GM18870 (cell line): ENCODE measurements around the gene FBXW11.

ENCODE experiments used
- ATAC-seq: cut with Tn5 transposase; IDR thresholded peaks from one replicate; pipeline ENCODE4 v1.9.1; 2021; ENCODE audit warnings: moderate library complexity; ENCODE audit not compliant: unreplicated experiment

Gene FBXW11

GRCh38 chr5:171874234-171874633 is 132.2 kb downstream of the FBXW11 start:
- no peak for ATAC-seq

GRCh38 chr5:171872666-171873065 is 133.8 kb downstream of the FBXW11 start:
- ATAC-seq = no peak

- no peak for ATAC-seq
These were observed 134.7 kb downstream of the FBXW11 start for GRCh38 chr5:171871711-171872110.

GRCh38 chr5:171869956-171870355 is 136.5 kb downstream of the FBXW11 start:
- ATAC-seq = no peak

- ATAC-seq = no peak
These were observed 138.2 kb downstream of the FBXW11 start for GRCh38 chr5:171868236-171868635.

GRCh38 chr5:171867786-171868185 is 138.7 kb downstream of the FBXW11 start:
- no peak for ATAC-seq

GRCh38 chr5:171865471-171865870 is 141.0 kb downstream of the FBXW11 start:
- ATAC-seq = no peak

- no peak for ATAC-seq
These were observed 142.5 kb downstream of the FBXW11 start for GRCh38 chr5:171863935-171864334.

- ATAC-seq = no peak
These were observed 143.8 kb downstream of the FBXW11 start for GRCh38 chr5:171862624-171863023.

- ATAC-seq = no peak
These were observed 145.1 kb downstream of the FBXW11 start for GRCh38 chr5:171861381-171861780.

GRCh38 chr5:171858303-171858702 is 148.1 kb downstream of the FBXW11 start:
- ATAC-seq = no peak

- no peak for ATAC-seq
These were observed 149.0 kb downstream of the FBXW11 start for GRCh38 chr5:171857489-171857876.

- ATAC-seq = no peak
These were observed 150.4 kb downstream of the FBXW11 start for GRCh38 chr5:171855798-171856763.

- ATAC-seq = no peak
These were observed 151.2 kb downstream of the FBXW11 start for GRCh38 chr5:171855265-171855664.

GRCh38 chr5:171852255-171852681 is 154.2 kb downstream of the FBXW11 start:
- ATAC-seq = no peak

GRCh38 chr5:171851251-171851650 is 155.2 kb downstream of the FBXW11 start:
- no peak for ATAC-seq

- ATAC-seq = no peak
These were observed 156.0 kb downstream of the FBXW11 start for GRCh38 chr5:171850324-171850947.

- no peak for ATAC-seq
These were observed 156.7 kb downstream of the FBXW11 start for GRCh38 chr5:171849585-171850323.

GRCh38 chr5:171848911-171849520 is 157.4 kb downstream of the FBXW11 start:
- ATAC-seq = no peak

GRCh38 chr5:171848486-171848885 is 158.0 kb downstream of the FBXW11 start:
- ATAC-seq = no peak

GRCh38 chr5:171848006-171848405 is 158.4 kb downstream of the FBXW11 start:
- ATAC-seq = no peak
